Fibroblast of gingiva (primary cell): ENCODE measurements around the gene PROK2.
A peak's percentile ranks its signal among the peaks of the same experiment; 100 is the strongest.

Source experiments
- DNase-seq: peaks from one replicate; pipeline ENCODE4 v3.0.0-alpha.2; 2011; ENCODE audit warnings: low read depth

The PROK2 gene

GRCh38 chr3:71786551-71786950 lies 1.6 kb upstream of the PROK2 start:
- DNase-seq: no peak

- DNase-seq: no peak
Measured at GRCh38 chr3:71786217-71786549, 1.2 kb upstream of the PROK2 start.

DNA sequence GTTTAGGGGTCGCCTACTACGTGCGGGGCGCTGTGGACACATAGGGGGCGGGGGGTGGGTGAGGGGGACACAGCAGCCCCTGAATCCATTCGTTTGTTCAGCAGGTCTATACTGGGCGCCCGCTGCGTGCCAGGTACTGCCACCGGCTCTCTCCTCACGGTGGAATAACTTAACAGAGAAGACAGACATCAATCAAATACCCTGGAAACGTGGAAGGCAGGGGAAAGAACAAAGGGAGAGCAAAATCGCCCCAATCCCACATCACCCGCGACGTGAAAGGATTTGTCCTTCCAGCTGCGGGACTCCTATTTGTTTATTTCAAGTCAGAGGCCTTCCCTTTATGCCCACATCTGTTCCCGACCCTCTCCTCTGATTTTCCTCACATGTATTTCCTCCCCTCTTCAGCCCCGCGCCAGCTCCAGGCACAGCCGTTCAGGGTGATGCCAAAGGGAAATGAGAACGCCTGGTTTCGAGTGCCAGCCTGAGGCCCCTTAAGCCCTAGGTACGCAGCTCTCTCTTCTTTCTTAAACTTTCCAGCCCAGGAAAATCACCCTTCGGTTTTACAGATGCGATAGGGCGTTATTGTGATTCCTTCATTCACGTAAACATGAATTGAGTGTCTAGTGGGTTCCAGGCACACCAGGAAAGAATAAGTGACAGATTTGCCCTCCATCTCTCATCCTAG lies 726 bp upstream of the PROK2 start:
- DNase-seq: no peak

DNA sequence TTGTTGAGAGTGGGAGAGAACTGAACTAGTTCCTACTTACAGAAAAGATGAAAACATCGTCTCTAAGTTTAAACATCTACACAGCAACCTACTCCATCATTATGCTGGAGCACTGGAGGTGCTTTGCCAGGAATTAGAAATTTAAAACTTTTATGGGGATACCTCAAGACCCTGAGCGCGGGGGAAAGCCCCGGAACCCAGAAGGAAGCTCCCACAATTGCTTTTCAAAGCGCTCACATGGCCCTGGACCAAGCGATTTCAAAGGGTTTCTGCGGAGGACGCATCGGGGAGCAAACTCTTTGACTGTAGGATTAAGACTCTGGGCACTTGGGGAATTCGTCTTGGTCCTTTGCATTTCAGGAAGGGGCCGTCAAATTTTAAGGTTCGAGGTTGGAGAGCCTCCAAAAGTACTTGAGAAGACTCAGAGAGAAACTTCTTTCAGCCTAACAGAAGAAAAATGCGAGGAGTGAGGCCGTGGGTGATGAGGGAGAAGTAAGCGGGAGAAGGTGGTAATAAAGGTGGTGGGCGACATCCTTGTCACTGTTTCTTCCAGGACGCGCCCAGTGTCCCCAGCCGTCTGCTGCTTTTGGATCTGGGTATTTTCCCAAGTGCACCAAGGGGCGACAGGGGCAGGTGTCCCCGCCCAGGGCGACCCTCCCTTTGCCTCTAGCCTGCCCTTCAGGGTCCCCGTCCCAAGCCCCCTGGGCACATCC lies 591 bp downstream of the PROK2 start:
- DNase-seq: no peak

DNA sequence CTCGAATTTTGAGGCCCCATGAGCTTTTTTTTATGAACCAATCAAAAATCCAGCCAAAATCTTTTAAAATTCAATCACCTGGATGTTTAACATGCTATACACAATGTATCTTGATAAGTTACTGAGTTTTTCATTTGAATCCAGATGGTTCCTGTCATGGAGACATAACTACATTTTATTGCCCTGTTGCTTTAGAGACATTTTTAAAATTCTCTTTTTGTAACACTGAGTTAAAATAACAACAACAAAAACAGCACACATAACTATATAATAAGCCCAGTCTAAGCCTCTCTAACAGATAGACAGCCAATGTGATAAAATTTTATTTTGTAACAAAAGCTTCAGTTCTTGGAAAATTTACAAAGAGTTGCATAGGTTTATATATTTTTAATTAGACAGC lies 1.8 kb downstream of the PROK2 start:
- no peak for DNase-seq

GRCh38 chr3:71780430-71780829 lies 4.5 kb downstream of the PROK2 start:
- DNase-seq: no peak

DNA sequence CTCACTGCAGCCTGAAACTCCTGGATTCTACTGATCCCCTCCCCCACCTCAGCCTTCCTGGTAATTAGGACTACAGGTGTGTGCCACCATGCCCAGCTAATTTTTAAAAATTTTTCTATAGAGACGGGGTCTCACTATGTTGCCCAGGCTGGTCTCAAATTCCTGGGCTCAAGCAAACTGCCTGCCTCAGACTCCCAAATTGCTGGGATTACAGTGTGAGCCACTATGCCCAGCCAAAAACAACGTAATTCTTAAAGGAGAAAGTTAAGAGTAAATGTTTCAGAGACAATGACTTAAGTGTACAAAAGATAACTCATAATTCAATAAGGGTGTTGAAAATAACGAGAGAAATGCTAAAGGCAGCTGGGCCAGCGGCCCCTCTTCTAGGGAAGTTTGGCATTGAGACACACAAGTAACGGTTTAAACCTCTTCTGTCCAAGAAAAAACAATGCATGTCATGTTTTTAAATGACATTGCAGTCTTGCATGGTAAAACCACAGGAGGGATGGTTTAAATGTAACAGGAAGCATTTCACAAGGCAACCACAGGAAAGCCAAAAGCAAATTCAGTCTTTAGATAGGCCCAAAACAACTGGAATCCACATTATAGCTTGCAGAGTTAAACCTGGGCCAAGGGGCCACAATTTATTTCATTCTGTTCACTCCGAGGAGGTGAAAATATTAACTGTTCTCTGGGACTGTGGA lies 5.1 kb downstream of the PROK2 start:
- DNase-seq: no peak

DNA sequence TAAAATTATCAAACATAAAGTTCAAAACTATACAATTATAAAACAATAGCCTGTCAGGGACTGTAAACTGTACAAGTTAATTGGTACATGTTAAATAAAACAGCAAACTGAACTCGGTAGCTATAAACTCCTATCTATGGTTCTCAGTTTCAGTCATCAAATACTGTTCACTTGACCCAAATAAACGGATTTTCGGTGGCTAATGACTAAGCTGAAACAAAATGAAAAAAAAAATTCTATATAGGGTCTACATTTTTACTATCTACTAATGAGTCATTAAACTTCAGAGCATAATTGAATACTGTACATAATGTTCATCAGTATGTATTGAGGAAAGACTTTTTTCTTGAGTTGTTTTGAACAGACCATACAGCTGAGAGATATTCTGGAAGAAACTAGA lies 6.6 kb downstream of the PROK2 start:
- no peak for DNase-seq

DNA sequence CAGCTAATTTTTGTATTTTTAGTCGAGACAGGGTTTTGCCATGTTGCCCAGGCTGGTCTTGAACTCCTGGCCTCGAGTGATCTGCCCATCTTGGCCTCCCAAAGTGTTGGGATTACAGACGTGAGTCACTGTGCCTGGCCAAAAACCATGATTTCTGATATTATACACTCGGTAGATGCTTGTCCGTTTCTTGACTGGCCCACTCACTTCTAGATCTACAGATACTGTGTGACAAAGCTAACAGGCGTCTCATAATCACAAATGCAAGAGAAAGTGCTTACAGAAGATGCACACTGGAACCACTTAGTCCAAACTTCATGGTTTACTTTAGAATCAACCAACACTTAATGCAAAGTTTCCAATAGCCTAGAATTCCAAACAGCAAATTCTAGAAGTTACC lies 8.4 kb downstream of the PROK2 start:
- DNase-seq: no peak

GRCh38 chr3:71771884-71772283 lies 13.1 kb downstream of the PROK2 start:
- no peak for DNase-seq

GRCh38 chr3:71771126-71771525 lies 13.8 kb downstream of the PROK2 start:
- DNase-seq: no peak

DNA sequence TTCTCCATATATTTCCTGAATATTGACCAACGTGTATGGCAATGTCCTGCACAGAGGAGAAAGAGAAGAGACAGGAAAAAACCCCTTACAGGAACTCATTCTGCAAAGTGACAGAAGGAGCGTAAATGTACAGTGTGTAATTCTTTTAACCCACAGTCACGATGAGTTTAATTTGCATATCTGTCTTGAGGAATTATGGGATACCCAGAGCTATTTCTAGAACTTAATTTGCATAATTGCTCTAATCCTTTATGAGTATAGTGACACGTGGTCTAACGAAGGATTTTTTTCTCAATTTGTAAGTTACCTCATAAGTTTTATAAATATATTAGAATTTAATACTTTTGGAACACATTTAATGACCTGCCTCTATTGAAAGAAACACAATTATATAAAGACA lies 21.5 kb downstream of the PROK2 start:
- no peak for DNase-seq

DNA sequence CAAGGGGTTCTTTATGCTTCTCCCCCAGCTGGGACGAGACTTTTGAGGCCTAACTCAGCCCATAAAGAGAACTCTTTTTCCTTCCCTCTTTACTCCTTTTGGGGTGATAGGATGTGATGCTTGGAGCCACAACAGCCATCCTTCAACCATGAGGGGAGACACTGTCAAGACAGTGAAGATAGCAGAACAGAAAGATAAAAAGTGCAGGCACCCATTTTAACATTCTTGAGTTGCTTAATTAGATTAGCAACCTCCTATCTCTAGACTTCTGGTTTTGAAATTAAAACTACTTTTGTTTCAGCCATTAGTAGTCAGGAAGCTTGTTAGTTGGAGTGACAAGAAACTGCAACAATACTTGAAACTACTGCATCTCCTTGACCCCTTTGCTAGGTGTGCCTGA lies 24.8 kb downstream of the PROK2 start:
- no peak for DNase-seq

- DNase-seq: no peak
Measured at GRCh38 chr3:71759401-71759800, 25.5 kb downstream of the PROK2 start.

- no peak for DNase-seq
Measured at GRCh38 chr3:71758091-71758490, 26.9 kb downstream of the PROK2 start.

DNA sequence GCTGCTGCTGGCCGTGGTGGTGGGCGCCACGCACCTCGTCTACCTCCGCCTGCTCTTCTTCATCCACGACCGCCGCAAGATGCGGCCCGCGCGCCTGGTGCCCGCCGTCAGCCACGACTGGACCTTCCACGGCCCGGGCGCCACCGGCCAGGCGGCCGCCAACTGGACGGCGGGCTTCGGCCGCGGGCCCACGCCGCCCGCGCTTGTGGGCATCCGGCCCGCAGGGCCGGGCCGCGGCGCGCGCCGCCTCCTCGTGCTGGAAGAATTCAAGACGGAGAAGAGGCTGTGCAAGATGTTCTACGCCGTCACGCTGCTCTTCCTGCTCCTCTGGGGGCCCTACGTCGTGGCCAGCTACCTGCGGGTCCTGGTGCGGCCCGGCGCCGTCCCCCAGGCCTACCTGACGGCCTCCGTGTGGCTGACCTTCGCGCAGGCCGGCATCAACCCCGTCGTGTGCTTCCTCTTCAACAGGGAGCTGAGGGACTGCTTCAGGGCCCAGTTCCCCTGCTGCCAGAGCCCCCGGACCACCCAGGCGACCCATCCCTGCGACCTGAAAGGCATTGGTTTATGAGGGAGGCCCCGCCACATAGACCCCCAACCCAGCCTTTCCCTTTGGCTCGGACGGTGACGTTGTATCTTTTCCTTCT lies 30.2 kb downstream of the PROK2 start:
- DNase-seq: no peak

DNA sequence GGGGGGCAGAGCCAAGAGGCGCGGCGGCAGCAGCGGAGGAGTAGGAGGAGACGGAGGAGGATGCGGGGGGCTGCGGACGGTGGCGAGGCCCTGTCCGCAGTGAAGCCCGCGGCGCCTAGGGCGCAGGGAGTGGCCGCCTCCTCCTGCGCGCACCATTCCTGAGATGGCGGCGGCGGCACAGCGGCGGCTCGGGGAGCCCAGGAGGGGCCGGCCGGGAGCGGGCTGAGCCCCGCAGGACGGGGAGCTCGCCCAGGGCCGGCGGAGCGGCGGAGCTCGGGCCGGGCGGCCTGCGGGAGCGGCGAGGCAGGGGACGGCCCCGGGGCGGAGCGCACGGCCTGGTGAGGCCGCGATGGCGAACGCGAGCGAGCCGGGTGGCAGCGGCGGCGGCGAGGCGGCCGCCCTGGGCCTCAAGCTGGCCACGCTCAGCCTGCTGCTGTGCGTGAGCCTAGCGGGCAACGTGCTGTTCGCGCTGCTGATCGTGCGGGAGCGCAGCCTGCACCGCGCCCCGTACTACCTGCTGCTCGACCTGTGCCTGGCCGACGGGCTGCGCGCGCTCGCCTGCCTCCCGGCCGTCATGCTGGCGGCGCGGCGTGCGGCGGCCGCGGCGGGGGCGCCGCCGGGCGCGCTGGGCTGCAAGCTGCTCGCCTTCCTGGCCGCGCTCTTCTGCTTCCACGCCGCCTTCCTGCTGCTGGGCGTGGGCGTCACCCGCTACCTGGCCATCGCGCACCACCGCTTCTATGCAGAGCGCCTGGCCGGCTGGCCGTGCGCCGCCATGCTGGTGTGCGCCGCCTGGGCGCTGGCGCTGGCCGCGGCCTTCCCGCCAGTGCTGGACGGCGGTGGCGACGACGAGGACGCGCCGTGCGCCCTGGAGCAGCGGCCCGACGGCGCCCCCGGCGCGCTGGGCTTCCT lies 31.0 kb downstream of the PROK2 start, which contains the start of gene GPR27:
Gene GPR27, plus strand, starts transcription at position 155 of the 909 bp plus-strand sequence. Its CDS starts 195 bp downstream, at position 350.
- peak; percentile 43 for DNase-seq

DNA sequence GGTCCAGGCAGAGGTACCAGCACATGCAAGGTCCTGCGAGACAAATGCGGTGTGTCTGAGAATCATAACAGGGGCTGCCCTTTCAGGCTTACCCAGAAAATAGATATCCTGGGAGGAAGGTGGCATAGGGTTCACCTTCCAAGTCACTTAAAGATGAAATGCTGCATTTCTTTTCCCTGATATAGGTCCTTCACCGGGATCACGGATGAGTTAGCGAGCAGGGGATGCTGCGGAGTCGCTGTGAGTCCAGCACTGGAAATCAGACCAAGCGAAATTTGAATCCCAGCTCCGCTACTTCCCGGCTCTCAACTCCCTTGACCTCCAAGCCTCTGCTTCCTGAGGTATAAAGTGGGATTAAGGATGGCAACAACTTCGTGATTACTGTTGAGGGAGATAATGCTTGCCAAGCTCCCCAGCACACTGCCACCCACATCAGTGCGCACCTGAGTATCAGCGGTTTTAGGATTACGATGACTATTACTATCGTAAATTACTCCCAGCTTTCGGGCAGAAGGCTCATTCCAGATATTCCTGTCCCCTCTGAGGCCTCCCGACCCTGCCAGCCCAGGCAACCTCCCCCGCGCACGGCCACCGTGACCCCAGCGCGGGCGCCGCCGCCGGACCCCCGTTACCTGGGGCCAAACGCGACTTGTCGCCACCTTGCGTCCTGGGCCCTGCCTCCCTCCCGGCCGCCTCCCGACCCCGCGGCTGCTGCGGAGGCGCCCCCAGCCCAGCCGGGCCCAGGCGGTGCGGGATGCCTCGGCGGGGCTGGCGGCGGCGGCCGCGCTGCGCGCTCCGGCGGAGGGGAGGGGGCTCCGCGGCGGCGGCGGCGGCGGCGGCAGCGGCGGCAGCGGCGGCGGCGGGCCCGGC lies 31.9 kb downstream of the PROK2 start:
- DNase-seq: no peak

- no peak for DNase-seq
Measured at GRCh38 chr3:71751602-71752001, 33.3 kb downstream of the PROK2 start.

- no peak for DNase-seq
Measured at GRCh38 chr3:71744738-71745137, 40.2 kb downstream of the PROK2 start.

DNA sequence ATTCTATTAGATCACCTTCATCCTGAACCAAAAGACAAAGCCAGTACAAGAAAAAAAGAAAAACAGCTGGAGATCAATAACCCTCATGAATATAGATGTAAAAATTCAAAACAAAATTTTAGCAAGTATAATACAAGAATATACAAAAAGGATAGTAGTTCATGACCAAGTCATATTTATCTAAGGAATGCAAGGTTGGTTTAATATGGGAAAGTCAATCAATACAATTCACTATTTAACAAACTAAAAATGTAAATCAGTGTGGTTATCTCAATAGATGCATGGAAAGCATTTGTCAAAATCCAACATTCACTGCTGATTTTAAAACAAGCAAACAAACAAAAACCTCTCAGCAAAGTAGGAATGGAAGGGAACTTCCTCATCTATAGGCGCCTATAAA lies 42.3 kb downstream of the PROK2 start:
- no peak for DNase-seq
